GM12878 (cell line): Measurements from ENCODE around the gene XAGE2. TPM values are rescaled to one million over a fixed set of nuclear protein-coding genes. Genes with fewer than 3 reads are reported as not detected.

Experiments
- CHD4 ChIP-seq: fragments of 200-600 bp; sonication (generic); IDR thresholded peaks from 2 replicates; pipeline ENCODE4 v1.6.1; 2016; ENCODE audit warnings: mild to moderate bottlenecking
- HDAC2 ChIP-seq: fragments of 200-600 bp; sonication (generic); IDR thresholded peaks from 2 replicates; pipeline ENCODE4 v1.6.1; 2017
- POLR2AphosphoS5 ChIP-seq: IDR thresholded peaks from 2 replicates; pipeline ENCODE4 v1.6.1; 2011; ENCODE audit warnings: mild to moderate bottlenecking, low read length, inconsistent platforms
- RB1 ChIP-seq: fragments of 450-650 bp; formaldehyde crosslinking; IDR thresholded peaks from 2 replicates; pipeline ENCODE4 v1.6.1; 2017; ENCODE audit warnings: mild to moderate bottlenecking, borderline replicate concordance
- RCOR1 ChIP-seq: conservative IDR thresholded peaks from 2 replicates; pipeline ENCODE4 v1.6.1; 2012; ENCODE audit warnings: low read depth, low read length, improper control_type of control experiment
- SREBF1 ChIP-seq: IDR thresholded peaks from 2 replicates; pipeline ENCODE4 v1.6.1; 2012; ENCODE audit warnings: mild to moderate bottlenecking, low read length
- SUPT20H ChIP-seq: IDR thresholded peaks from 2 replicates; pipeline ENCODE4 v1.6.1; 2011; ENCODE audit warnings: low read depth, mild to moderate bottlenecking, low read length, moderate library complexity, borderline replicate concordance; ENCODE audit not compliant: control insufficient read depth
- TBL1XR1 ChIP-seq: IDR thresholded peaks from 2 replicates; pipeline ENCODE4 v1.6.1; 2012; ENCODE audit warnings: low read depth, low read length, improper control_type of control experiment
- ZNF622 ChIP-seq: fragments of 450-650 bp; IDR thresholded peaks from 2 replicates; pipeline ENCODE4 v1.6.1; 2017; ENCODE audit warnings: mild to moderate bottlenecking, inconsistent platforms
- polyA plus RNA-seq, 11 experiments: library from polyadenylated mRNA; depleted of rRNA in 4 of 11; unstranded in 6 of 11; stranded (reverse) in 5 of 11; fragments of >200 nt; fragmentation: Nextera tagmentation in 4 of 11; fragmentation: Illumina TruSeq in 1 of 11; extraction: Ambion mirVana in 4 of 11; extraction: Trizol in 1 of 11; gene quantifications; 1 replicate in 1 of 11; 2 replicates in 10 of 11; pipeline versions ENCODE4 v1.2.1 to v1.2.3, GENCODE V29; 2011 to 2016; ENCODE audit warnings: inconsistent platforms in 2 of 11, missing spikeins in 2 of 11, low read depth in 1 of 11
- total RNA-seq, 4 experiments: library from RNA; depleted of rRNA in 3 of 4; stranded (reverse); fragments of >200 nt in 3 of 4; fragmentation: Illumina TruSeq in 1 of 4; extraction: Trizol in 1 of 4; gene quantifications; 2 replicates each; pipeline versions ENCODE4 v1.2.1 to v1.2.3, GENCODE V29; 2013 to 2021
- TF ChIP-seq, protein P1 (sequence below): fragments of 450-650 bp; IDR thresholded peaks from 2 replicates; pipeline ENCODE4 v1.6.1; 2018; ENCODE audit warnings: borderline replicate concordance, mild to moderate bottlenecking; ENCODE audit not compliant: partially characterized antibody
- TF ChIP-seq, protein P2 (sequence below): IDR thresholded peaks from 2 replicates; pipeline ENCODE4 v1.6.1; 2011; ENCODE audit warnings: borderline replicate concordance, low read depth, mild to moderate bottlenecking, moderate library complexity, mixed read lengths, low read length; ENCODE audit not compliant: insufficient read depth; ENCODE audit errors: extremely low read length
- TF ChIP-seq, protein P3 (sequence below): fragments of 450-650 bp; IDR thresholded peaks from 2 replicates; pipeline ENCODE4 v1.6.1; 2017; ENCODE audit warnings: mild to moderate bottlenecking, moderate library complexity
- TF ChIP-seq, protein P4 (sequence below): IDR thresholded peaks from 2 replicates; pipeline ENCODE4 v1.6.1; 2012; ENCODE audit warnings: improper control_type of control experiment, low read depth, low read length; ENCODE audit not compliant: insufficient replicate concordance
- TF ChIP-seq, protein P5 (sequence below): IDR thresholded peaks from 2 replicates; pipeline ENCODE4 v1.6.1; 2012; ENCODE audit warnings: low read depth, low read length, improper control_type of control experiment

The XAGE2 gene
- total and polyA plus RNA-seq, 10 of the 15 experiments (the other 5 are each of a cell fraction or from before 2014, with no cell fraction given) = not detected

DNA sequence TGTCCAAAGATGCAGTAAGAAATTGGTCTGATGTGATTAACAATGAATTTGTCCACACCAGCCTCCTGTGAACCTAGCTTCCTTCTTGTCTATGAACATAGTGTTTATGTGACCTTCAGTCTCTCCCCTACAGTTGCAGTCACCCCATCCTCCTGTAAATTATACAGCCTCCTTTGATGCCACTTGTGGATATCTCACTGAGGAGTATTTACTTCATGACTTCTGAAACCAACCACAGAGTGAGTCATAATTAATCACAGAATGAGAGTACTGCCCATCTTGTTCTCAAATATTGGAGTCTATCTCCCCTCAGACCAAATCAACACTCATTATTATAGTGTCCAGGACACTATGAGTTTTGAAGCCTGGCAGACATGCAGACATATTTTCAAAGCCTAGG is 27.3 kb upstream of the XAGE2 start (continued):
- TF ChIP-seq, protein P1, sequence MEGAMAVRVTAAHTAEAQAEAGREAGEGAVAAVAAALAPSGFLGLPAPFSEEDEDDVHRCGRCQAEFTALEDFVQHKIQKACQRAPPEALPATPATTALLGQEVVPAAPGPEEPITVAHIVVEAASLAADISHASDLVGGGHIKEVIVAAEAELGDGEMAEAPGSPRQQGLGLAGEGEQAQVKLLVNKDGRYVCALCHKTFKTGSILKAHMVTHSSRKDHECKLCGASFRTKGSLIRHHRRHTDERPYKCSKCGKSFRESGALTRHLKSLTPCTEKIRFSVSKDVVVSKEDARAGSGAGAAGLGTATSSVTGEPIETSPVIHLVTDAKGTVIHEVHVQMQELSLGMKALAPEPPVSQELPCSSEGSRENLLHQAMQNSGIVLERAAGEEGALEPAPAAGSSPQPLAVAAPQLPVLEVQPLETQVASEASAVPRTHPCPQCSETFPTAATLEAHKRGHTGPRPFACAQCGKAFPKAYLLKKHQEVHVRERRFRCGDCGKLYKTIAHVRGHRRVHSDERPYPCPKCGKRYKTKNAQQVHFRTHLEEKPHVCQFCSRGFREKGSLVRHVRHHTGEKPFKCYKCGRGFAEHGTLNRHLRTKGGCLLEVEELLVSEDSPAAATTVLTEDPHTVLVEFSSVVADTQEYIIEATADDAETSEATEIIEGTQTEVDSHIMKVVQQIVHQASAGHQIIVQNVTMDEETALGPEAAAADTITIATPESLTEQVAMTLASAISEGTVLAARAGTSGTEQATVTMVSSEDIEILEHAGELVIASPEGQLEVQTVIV = no peak
- TF ChIP-seq, protein P2, sequence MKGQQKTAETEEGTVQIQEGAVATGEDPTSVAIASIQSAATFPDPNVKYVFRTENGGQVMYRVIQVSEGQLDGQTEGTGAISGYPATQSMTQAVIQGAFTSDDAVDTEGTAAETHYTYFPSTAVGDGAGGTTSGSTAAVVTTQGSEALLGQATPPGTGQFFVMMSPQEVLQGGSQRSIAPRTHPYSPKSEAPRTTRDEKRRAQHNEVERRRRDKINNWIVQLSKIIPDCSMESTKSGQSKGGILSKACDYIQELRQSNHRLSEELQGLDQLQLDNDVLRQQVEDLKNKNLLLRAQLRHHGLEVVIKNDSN = no peak
- TF ChIP-seq, protein P3, sequence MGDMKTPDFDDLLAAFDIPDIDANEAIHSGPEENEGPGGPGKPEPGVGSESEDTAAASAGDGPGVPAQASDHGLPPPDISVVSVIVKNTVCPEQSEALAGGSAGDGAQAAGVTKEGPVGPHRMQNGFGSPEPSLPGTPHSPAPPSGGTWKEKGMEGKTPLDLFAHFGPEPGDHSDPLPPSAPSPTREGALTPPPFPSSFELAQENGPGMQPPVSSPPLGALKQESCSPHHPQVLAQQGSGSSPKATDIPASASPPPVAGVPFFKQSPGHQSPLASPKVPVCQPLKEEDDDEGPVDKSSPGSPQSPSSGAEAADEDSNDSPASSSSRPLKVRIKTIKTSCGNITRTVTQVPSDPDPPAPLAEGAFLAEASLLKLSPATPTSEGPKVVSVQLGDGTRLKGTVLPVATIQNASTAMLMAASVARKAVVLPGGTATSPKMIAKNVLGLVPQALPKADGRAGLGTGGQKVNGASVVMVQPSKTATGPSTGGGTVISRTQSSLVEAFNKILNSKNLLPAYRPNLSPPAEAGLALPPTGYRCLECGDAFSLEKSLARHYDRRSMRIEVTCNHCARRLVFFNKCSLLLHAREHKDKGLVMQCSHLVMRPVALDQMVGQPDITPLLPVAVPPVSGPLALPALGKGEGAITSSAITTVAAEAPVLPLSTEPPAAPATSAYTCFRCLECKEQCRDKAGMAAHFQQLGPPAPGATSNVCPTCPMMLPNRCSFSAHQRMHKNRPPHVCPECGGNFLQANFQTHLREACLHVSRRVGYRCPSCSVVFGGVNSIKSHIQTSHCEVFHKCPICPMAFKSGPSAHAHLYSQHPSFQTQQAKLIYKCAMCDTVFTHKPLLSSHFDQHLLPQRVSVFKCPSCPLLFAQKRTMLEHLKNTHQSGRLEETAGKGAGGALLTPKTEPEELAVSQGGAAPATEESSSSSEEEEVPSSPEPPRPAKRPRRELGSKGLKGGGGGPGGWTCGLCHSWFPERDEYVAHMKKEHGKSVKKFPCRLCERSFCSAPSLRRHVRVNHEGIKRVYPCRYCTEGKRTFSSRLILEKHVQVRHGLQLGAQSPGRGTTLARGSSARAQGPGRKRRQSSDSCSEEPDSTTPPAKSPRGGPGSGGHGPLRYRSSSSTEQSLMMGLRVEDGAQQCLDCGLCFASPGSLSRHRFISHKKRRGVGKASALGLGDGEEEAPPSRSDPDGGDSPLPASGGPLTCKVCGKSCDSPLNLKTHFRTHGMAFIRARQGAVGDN = no peak
- TF ChIP-seq, protein P4, sequence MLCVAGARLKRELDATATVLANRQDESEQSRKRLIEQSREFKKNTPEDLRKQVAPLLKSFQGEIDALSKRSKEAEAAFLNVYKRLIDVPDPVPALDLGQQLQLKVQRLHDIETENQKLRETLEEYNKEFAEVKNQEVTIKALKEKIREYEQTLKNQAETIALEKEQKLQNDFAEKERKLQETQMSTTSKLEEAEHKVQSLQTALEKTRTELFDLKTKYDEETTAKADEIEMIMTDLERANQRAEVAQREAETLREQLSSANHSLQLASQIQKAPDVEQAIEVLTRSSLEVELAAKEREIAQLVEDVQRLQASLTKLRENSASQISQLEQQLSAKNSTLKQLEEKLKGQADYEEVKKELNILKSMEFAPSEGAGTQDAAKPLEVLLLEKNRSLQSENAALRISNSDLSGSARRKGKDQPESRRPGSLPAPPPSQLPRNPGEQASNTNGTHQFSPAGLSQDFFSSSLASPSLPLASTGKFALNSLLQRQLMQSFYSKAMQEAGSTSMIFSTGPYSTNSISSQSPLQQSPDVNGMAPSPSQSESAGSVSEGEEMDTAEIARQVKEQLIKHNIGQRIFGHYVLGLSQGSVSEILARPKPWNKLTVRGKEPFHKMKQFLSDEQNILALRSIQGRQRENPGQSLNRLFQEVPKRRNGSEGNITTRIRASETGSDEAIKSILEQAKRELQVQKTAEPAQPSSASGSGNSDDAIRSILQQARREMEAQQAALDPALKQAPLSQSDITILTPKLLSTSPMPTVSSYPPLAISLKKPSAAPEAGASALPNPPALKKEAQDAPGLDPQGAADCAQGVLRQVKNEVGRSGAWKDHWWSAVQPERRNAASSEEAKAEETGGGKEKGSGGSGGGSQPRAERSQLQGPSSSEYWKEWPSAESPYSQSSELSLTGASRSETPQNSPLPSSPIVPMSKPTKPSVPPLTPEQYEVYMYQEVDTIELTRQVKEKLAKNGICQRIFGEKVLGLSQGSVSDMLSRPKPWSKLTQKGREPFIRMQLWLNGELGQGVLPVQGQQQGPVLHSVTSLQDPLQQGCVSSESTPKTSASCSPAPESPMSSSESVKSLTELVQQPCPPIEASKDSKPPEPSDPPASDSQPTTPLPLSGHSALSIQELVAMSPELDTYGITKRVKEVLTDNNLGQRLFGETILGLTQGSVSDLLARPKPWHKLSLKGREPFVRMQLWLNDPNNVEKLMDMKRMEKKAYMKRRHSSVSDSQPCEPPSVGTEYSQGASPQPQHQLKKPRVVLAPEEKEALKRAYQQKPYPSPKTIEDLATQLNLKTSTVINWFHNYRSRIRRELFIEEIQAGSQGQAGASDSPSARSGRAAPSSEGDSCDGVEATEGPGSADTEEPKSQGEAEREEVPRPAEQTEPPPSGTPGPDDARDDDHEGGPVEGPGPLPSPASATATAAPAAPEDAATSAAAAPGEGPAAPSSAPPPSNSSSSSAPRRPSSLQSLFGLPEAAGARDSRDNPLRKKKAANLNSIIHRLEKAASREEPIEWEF = no peak
- TF ChIP-seq SREBF1 (no peak), CHD4 (no peak), SUPT20H (no peak), ZNF622 (no peak), RCOR1 (no peak), HDAC2 (no peak), RB1 (no peak), POLR2AphosphoS5 (no peak), TBL1XR1 (no peak)
- TF ChIP-seq, protein P5, sequence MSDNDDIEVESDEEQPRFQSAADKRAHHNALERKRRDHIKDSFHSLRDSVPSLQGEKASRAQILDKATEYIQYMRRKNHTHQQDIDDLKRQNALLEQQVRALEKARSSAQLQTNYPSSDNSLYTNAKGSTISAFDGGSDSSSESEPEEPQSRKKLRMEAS = no peak
